ENCODE results near the gene JAM2. TPM values are rescaled to one million over a fixed set of nuclear protein-coding genes. Genes with fewer than 3 reads are reported as not detected.

Gene JAM2
- total RNA-seq, 1 experiment from 2014 or later = 2.6 TPM

DNA sequence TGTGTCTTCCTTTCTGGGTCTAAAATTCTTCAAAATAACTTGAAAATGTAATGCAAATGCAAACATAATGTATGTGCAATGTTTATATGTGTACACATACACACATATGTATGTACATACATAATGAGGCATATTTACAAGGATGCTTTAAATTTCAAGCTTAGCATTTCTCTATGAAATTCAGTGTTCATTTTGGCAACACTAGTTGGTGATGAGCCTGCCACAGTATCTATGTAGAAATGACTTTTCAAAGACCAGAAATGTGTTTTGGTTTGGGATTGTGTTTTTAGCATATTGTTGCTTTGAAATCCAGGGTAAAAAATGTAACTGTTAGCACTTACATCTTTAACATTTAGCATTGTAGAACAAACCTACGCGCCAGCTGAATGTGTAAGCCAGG is 105.8 kb downstream of the JAM2 start:
- no peak overlapping the region for H3K4ac ChIP-seq (ENCODE audit: low read depth, low read length)
- no peaks in the 10 kb centered on the region for H3K23me2 ChIP-seq (ENCODE audit: insufficient read length, low read depth, low read length, poor library complexity, severe bottlenecking)
- no peak overlapping the region for H4K91ac ChIP-seq (ENCODE audit: insufficient read length, low read depth, low read length)
- no peak overlapping the region for H3T11ph ChIP-seq (ENCODE audit: low read length)
- no peaks in the 10 kb centered on the region; the same call in 1 of the 2 replicates for H3K79me2 ChIP-seq (ENCODE audit: insufficient read depth, low read length)
- H2AFZ ChIP-seq (ENCODE audit: low read length) = no peak overlapping the region
- no CpG with 5 or more reads among the region's 2 CpGs for WGBS (ENCODE audit: extremely low coverage, insufficient read length, low lambda C conversion rate)
- no peaks in the 10 kb centered on the region for H3K9me3 ChIP-seq (ENCODE audit: control insufficient read depth, low read depth, low read length)
- no peak overlapping the region for H2BK120ac ChIP-seq (ENCODE audit: low read depth, low read length, poor library complexity, severe bottlenecking)
- no peak overlapping the region for H2BK15ac ChIP-seq (ENCODE audit: low read depth, low read length)
- no peak overlapping the region for H2BK20ac ChIP-seq (ENCODE audit: low read depth, low read length, poor library complexity, severe bottlenecking)
- no peak overlapping the region for H3K4me3 Mint-ChIP-seq
- no peak overlapping the region for H2AK5ac ChIP-seq (ENCODE audit: insufficient read length, low read length)
- H3K4me1 ChIP-seq (ENCODE audit: insufficient read depth, low read length) = no peaks in the 10 kb centered on the region
- H2BK5ac ChIP-seq (ENCODE audit: insufficient read length, low read length) = no peak overlapping the region
- H3K9me3 Mint-ChIP-seq = no peaks in the 10 kb centered on the region
- no peak overlapping the region for H4K5ac ChIP-seq (ENCODE audit: insufficient read length, low read depth, low read length)
- H3K36me3 Mint-ChIP-seq (ENCODE audit: insufficient read depth in 1 of 3, low read depth in 3 of 3) = peaks cover 2 to 19% (median 11%) of the 10 kb centered on the region in 3 experiments; a peak in 6 of 7 replicates
- no peak overlapping the region for H3K23ac ChIP-seq (ENCODE audit: insufficient read length, low read depth, low read length)
- H4K8ac ChIP-seq (replicated peaks; ENCODE audit: insufficient read length, low read depth, low read length) = no peak overlapping the region
- no peak for TF ChIP-seq CTCF (conservative IDR thresholded peaks at IDR 0.05)
- H3K14ac ChIP-seq (ENCODE audit: insufficient read depth, low read length) = no peak overlapping the region
- H3K56ac ChIP-seq (ENCODE audit: insufficient read length, low read depth, low read length) = no peak overlapping the region
- H3K4me2 ChIP-seq (ENCODE audit: insufficient read depth, insufficient read length, low read length) = no peak overlapping the region
- H3K4me1 Mint-ChIP-seq = no peaks in the 10 kb centered on the region
- no peaks in the 10 kb centered on the region for H3K27me3 ChIP-seq (ENCODE audit: insufficient read depth, low read length)
- no peaks in the 10 kb centered on the region for H3K79me1 ChIP-seq (ENCODE audit: insufficient read depth, low read depth, low read length, poor library complexity, severe bottlenecking)
- DNase-seq = no peak
- no peak overlapping the region for H3K9ac ChIP-seq (ENCODE audit: extremely low read depth, insufficient read length, low read length)
- no peak overlapping the region for H3K27ac ChIP-seq (ENCODE audit: insufficient read length, low read depth, low read length)
- H3K27me3 Mint-ChIP-seq (ENCODE audit: low read depth) = no peaks in the 10 kb centered on the region
- no peaks in the 10 kb centered on the region for H4K20me1 ChIP-seq (ENCODE audit: control insufficient read depth, insufficient read depth, insufficient read length)
- H3K18ac ChIP-seq (ENCODE audit: insufficient read length, low read depth, low read length) = no peak overlapping the region
- H3K27ac Mint-ChIP-seq = no peak overlapping the region
- H2BK12ac ChIP-seq (ENCODE audit: insufficient read length, low read depth, low read length) = no peak overlapping the region
